Ishikawa (cell line): ENCODE results near the gene RECK.
A peak's percentile ranks its signal among the peaks of the same experiment; 100 is the strongest.

Experiments
- CEBPB ChIP-seq: IDR thresholded peaks from 2 replicates; pipeline ENCODE4 v1.6.1; 2012
- CREB1 ChIP-seq: IDR thresholded peaks from 2 replicates; pipeline ENCODE4 v1.6.1; 2012; ENCODE audit warnings: low read depth
- EGR1 ChIP-seq: IDR thresholded peaks from 2 replicates; pipeline ENCODE4 v1.6.1; 2012
- EP300 ChIP-seq: IDR thresholded peaks from 2 replicates; pipeline ENCODE4 v1.6.1; 2012; ENCODE audit warnings: borderline replicate concordance
- FOXM1 ChIP-seq: IDR thresholded peaks from 2 replicates; pipeline ENCODE4 v1.6.1; 2012; ENCODE audit warnings: low read depth, borderline replicate concordance
- NFIC ChIP-seq: IDR thresholded peaks from 2 replicates; pipeline ENCODE4 v1.6.1; 2012
- RAD21 ChIP-seq: IDR thresholded peaks from 2 replicates; pipeline ENCODE4 v1.6.1; 2012; ENCODE audit warnings: low read depth
- TAF1 ChIP-seq: IDR thresholded peaks from 2 replicates; pipeline ENCODE4 v1.6.1; 2012; ENCODE audit warnings: low read depth, mild to moderate bottlenecking
- TCF12 ChIP-seq: IDR thresholded peaks from 2 replicates; pipeline ENCODE4 v1.6.1; 2012; ENCODE audit warnings: low read depth
- TEAD4 ChIP-seq: IDR thresholded peaks from 2 replicates; pipeline ENCODE4 v1.6.1; 2012
- YY1 ChIP-seq: IDR thresholded peaks from 2 replicates; pipeline ENCODE4 v1.6.1; 2012; ENCODE audit warnings: low read depth
- ZBTB7A ChIP-seq: IDR thresholded peaks from 2 replicates; pipeline ENCODE4 v1.6.1; 2012; ENCODE audit warnings: low read depth
- TF ChIP-seq, protein P1 (sequence below): IDR thresholded peaks from 2 replicates; pipeline ENCODE4 v1.6.1; 2012
- TF ChIP-seq, protein P2 (sequence below): IDR thresholded peaks from 2 replicates; pipeline ENCODE4 v1.6.1; 2012
- TF ChIP-seq, protein P3 (sequence below): IDR thresholded peaks from 2 replicates; pipeline ENCODE4 v1.6.1; 2012; ENCODE audit warnings: low read depth, mild to moderate bottlenecking

RECK gene

DNA sequence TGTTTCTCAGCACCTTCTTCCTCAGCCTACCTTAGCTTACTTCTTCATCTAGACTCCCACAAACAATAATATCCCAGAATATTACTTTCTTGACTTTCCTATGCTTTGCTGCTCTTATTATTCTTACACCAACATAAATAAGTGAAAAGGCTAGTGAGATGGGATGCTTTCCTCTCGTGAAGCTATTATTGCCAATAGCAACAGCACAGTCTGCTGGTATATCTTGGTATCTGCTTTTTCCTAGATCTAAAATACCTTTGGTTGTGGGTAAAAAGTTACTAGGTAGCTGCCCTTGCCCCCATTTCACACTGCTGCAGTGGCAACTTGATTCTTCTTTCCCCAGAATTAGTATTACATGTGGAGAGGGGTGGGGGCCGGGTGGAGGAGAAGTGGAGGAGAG, 73.7 kb downstream of the RECK start:
- TF ChIP-seq CEBPB = no peak
- no peak for TF ChIP-seq ZBTB7A
- 0 out of 2 replicates have a peak, but pooled peaks have one; percentile 17 for TF ChIP-seq RAD21
- TF ChIP-seq NFIC = no peak
- no peak for TF ChIP-seq EP300

DNA sequence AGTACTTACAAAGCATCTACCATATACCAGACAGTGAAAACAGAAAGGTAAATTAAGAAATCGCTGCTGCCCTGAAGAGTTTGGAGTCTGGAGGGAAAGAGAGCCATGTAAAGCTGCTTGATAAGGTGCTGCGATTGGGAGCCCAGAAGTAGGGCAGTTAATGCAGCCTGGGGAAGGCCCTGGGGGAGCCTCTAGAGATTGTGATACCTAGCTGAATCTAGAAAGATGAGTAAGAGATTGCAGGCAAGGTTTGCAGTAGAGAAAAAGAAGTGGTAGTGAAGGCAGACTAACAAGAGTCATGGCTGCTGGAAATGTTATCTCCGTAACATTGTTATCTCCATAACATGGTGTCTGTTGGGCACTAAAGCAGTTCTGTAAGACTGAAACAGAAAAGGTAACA, 75.8 kb downstream of the RECK start:
- TF ChIP-seq ZBTB7A (no peak), TEAD4 (no peak), EP300 (no peak), EGR1 (no peak), CEBPB (no peak), YY1 (no peak), RAD21 (no peak)
- TF ChIP-seq, protein P1, sequence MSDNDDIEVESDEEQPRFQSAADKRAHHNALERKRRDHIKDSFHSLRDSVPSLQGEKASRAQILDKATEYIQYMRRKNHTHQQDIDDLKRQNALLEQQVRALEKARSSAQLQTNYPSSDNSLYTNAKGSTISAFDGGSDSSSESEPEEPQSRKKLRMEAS = no peak

DNA sequence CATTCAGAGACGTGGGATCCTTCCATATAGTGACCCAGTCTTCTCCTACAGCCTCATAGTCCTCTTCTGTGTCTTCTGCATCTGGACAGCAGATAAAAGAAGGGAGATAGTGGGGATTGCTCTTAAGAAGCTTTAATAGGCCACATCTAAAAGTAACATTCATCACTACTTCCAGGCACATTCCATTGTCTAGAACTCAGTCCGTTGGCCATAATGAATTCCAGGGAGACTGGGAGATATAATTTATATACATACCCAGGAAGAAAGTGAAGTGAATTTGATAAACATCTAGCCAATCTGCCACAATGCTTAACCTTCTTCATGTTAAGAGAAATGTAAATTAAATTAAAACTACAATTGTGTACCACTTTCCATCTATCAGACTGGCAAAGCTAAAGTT, 77.3 kb downstream of the RECK start:
- TF ChIP-seq EGR1 (no peak), EP300 (no peak), CREB1 (no peak), TCF12 (no peak)

DNA sequence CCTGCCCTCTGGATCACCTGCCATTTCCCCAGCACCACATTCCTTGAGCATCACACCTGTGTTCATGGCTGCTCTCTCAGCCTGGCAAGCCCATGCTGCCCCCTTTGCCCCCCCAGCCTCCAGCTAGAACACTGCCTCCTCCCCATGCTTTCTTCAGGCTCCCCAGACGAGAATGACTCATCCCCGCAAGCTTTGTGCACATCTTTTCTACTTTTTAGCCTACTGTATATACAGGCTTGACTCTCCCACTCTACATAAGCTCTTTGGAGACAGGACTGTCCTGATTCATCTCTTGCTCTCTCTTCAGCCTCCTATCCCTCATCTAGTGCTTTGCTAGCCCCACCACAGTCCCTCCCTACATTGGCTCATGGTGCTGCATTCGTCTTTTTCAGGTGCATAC, 79.9 kb downstream of the RECK start:
- TF ChIP-seq EGR1 (no peak), RAD21 (no peak), ZBTB7A (no peak), NFIC (no peak), FOXM1 (no peak), CEBPB (no peak), TAF1 (no peak), TCF12 (no peak), CREB1 (no peak)
- TF ChIP-seq, protein P2, sequence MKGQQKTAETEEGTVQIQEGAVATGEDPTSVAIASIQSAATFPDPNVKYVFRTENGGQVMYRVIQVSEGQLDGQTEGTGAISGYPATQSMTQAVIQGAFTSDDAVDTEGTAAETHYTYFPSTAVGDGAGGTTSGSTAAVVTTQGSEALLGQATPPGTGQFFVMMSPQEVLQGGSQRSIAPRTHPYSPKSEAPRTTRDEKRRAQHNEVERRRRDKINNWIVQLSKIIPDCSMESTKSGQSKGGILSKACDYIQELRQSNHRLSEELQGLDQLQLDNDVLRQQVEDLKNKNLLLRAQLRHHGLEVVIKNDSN = no peak
- TF ChIP-seq, protein P3, sequence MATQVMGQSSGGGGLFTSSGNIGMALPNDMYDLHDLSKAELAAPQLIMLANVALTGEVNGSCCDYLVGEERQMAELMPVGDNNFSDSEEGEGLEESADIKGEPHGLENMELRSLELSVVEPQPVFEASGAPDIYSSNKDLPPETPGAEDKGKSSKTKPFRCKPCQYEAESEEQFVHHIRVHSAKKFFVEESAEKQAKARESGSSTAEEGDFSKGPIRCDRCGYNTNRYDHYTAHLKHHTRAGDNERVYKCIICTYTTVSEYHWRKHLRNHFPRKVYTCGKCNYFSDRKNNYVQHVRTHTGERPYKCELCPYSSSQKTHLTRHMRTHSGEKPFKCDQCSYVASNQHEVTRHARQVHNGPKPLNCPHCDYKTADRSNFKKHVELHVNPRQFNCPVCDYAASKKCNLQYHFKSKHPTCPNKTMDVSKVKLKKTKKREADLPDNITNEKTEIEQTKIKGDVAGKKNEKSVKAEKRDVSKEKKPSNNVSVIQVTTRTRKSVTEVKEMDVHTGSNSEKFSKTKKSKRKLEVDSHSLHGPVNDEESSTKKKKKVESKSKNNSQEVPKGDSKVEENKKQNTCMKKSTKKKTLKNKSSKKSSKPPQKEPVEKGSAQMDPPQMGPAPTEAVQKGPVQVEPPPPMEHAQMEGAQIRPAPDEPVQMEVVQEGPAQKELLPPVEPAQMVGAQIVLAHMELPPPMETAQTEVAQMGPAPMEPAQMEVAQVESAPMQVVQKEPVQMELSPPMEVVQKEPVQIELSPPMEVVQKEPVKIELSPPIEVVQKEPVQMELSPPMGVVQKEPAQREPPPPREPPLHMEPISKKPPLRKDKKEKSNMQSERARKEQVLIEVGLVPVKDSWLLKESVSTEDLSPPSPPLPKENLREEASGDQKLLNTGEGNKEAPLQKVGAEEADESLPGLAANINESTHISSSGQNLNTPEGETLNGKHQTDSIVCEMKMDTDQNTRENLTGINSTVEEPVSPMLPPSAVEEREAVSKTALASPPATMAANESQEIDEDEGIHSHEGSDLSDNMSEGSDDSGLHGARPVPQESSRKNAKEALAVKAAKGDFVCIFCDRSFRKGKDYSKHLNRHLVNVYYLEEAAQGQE = no peak

DNA sequence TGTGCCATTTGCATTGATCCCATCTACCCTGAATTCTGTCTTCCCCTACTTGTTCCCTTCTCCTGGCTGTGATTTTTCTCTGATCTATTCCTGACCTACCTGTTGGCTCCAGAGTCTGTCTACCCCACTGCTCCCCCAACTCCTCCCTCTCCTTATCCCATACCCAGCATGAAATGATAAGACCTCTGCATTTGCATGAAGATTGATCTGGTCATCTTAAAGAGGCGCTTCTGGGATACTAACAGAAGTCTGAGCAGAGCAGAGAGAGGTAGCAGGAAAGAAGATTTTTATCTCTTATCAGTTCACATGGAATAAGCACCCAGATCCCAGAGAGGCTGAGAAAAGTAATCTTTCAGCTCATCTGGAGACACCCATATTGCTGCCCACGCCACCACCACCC, 81.5 kb downstream of the RECK start:
- TF ChIP-seq EGR1 (no peak), NFIC (no peak), TCF12 (no peak), TAF1 (no peak), ZBTB7A (no peak), EP300 (no peak), YY1 (no peak), FOXM1 (no peak), CEBPB (no peak), CREB1 (no peak), TEAD4 (no peak), RAD21 (no peak)
- TF ChIP-seq, protein P2 = no peak
- TF ChIP-seq, protein P1 = no peak
- TF ChIP-seq, protein P3 = no peak

DNA sequence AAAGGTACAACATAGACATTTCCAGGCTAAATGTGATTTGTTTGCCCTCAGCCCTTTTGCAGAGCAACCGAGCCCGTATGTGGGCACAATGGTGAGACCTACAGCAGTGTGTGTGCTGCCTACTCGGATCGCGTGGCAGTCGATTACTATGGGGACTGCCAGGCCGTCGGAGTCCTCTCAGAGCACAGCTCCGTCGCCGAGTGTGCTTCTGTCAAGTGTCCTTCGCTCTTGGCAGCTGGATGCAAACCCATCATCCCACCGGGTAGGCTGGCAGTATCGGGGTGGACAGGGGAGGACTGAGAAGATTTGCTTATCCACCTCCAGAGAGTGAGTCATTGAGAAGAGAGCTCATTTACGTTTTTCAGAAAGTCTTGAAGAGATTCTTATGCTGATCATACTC, 82.0 kb downstream of the RECK start:
- TF ChIP-seq ZBTB7A = no peak
- no peak for TF ChIP-seq EP300
- TF ChIP-seq TAF1 = no peak
- no peak for TF ChIP-seq CEBPB
- no peak for TF ChIP-seq CREB1
- TF ChIP-seq, protein P2 = no peak
- no peak for TF ChIP-seq TCF12
- TF ChIP-seq RAD21 = no peak
- TF ChIP-seq, protein P1 = no peak
- TF ChIP-seq EGR1 = no peak
